HepG2 (cell line): ENCODE data around the gene CHRM5. TPM values are rescaled to one million over a fixed set of nuclear protein-coding genes. Genes with fewer than 3 reads are reported as not detected.

ENCODE experiments used
- ATAC-seq: fragments of 200-7000 bp; cut with Tn5 transposase; 3 replicates; pipeline ENCODE4 v1.9.1; 2020; ENCODE audit warnings: mild to moderate bottlenecking, moderate library complexity
- BruUV-seq: library from RNA; stranded (reverse); fragments of 400-500 nt; replicated peaks from 2 replicates; lab custom pipeline; 2021; lab: Mats Ljungman, UMichigan
- CTCF ChIA-PET: fragments of 300-600 bp; formaldehyde crosslinking; extraction: SDS; loops from one replicate; lab custom pipeline; 2021; ENCODE audit warnings: low total read pairs, inconsistent platforms, low intra/inter-chr PET ratio; lab: Yijun Ruan, JAX
- POLR2A ChIA-PET: fragments of 350-600 bp; sonication (Branson Sonifier 250); formaldehyde crosslinking; loops from one replicate; lab custom pipeline; 2020; ENCODE audit warnings: antibody characterized with exemption, inconsistent platforms; lab: Yijun Ruan, JAX
- DNase-seq: peaks from one replicate; pipeline ENCODE4 v3.0.0-alpha.2; 2015; ENCODE audit warnings: low spot score
- FAIRE-seq: peaks from 3 replicates; lab custom pipeline; 2011; peaks lifted over from hg19 to GRCh38; lab: Jason Lieb, UNC
- H2AFZ ChIP-seq: one replicate; pipeline ENCODE4 v1.6.1; 2011; ENCODE audit warnings: low read length, inconsistent platforms
- H3K27ac ChIP-seq: fragments of 300-600 bp; 3 replicates; pipeline ENCODE4 v1.8.0; 2011; ENCODE audit warnings: mixed run types, mild to moderate bottlenecking, mixed read lengths, low read length, inconsistent platforms; ENCODE audit not compliant: insufficient read depth; ENCODE audit errors: extremely low read length
- H3K27me3 ChIP-seq, 2 experiments: fragments of 200-600 bp in 1 of 2; 2 replicates in 1 of 2; 3 replicates in 1 of 2; pipeline versions ENCODE4 v1.6.0 to v1.8.0; 2011; ENCODE audit warnings: low read length in 2 of 2, mild to moderate bottlenecking in 2 of 2, moderate library complexity in 2 of 2, inconsistent platforms in 1 of 2; ENCODE audit not compliant: insufficient read depth in 2 of 2, control insufficient read depth in 1 of 2
- H3K36me3 ChIP-seq, 2 experiments: fragments of 200-600 bp in 1 of 2; replicated peaks in 1 of 2; 2 replicates in 1 of 2; 3 replicates in 1 of 2; pipeline versions ENCODE4 v1.5.1 to v1.8.0; 2011; ENCODE audit warnings: low read length in 2 of 2, inconsistent platforms in 1 of 2; ENCODE audit not compliant: insufficient read depth in 2 of 2, control insufficient read depth in 1 of 2
- H3K4me1 ChIP-seq: 2 replicates; pipeline ENCODE4 v1.5.1; 2012; ENCODE audit warnings: low read length, inconsistent platforms; ENCODE audit not compliant: insufficient read depth
- H3K4me2 ChIP-seq: 2 replicates; pipeline ENCODE4 v1.6.0; 2011; ENCODE audit warnings: low read depth, low read length, inconsistent platforms
- H3K4me3 ChIP-seq, 3 experiments: fragments of 200-600 bp in 1 of 3; sonication (generic), shearing (Covaris generic) in 1 of 3; replicated peaks in 1 of 3; 2 replicates each; pipeline ENCODE4 v1.5.1; 2011 to 2016; ENCODE audit warnings: low read length in 3 of 3, inconsistent platforms in 2 of 3, low read depth in 2 of 3, mild to moderate bottlenecking in 2 of 3, control low read depth in 1 of 3, mixed read lengths in 1 of 3; ENCODE audit not compliant: insufficient read depth in 1 of 3
- H3K79me2 ChIP-seq: one replicate; pipeline ENCODE4 v1.6.1; 2011; ENCODE audit warnings: low read length, inconsistent platforms; ENCODE audit not compliant: insufficient read depth
- H3K9ac ChIP-seq: 2 replicates; pipeline ENCODE4 v1.6.0; 2011; ENCODE audit warnings: mild to moderate bottlenecking, low read depth, low read length, inconsistent platforms; ENCODE audit not compliant: insufficient read depth
- H3K9me3 ChIP-seq: 2 replicates; pipeline ENCODE4 v1.5.1; 2012; ENCODE audit warnings: mild to moderate bottlenecking, low read length
- H4K20me1 ChIP-seq: 2 replicates; pipeline ENCODE4 v1.6.0; 2011; ENCODE audit warnings: inconsistent platforms, mild to moderate bottlenecking, low read length, moderate library complexity; ENCODE audit not compliant: insufficient read depth
- HMGA1 ChIP-seq: sonication (generic); formaldehyde crosslinking; conservative IDR thresholded peaks from 2 replicates; pipeline ENCODE4 v1.4.0; 2020; ENCODE audit warnings: missing genetic modification reagents
- HNRNPLL ChIP-seq: fragments of 200-400 bp; formaldehyde crosslinking; IDR thresholded peaks from 2 replicates; pipeline ENCODE4 v1.6.1; 2017; ENCODE audit warnings: mild to moderate bottlenecking, low read depth, low read length; ENCODE audit not compliant: poor library complexity, severe bottlenecking
- KMT2A ChIP-seq: sonication (generic); formaldehyde crosslinking; IDR thresholded peaks from 2 replicates; pipeline ENCODE4 v1.4.0; 2020; ENCODE audit warnings: missing genetic modification reagents
- SNRNP70 ChIP-seq: fragments of 200-400 bp; formaldehyde crosslinking; IDR thresholded peaks from 2 replicates; pipeline ENCODE4 v1.6.1; 2017; ENCODE audit warnings: mild to moderate bottlenecking, low read depth, low read length, moderate library complexity
- TAF1 ChIP-seq: sonication (generic); formaldehyde crosslinking; IDR thresholded peaks from 2 replicates; pipeline ENCODE4 v1.4.0; 2020; ENCODE audit warnings: missing genetic modification reagents
- ZBTB21 ChIP-seq: sonication (generic); formaldehyde crosslinking; IDR thresholded peaks from 2 replicates; pipeline ENCODE4 v1.4.0; 2020; ENCODE audit warnings: missing genetic modification reagents
- ZNF224 ChIP-seq: sonication (generic); formaldehyde crosslinking; IDR thresholded peaks from 2 replicates; pipeline ENCODE4 v1.5.0; 2020; ENCODE audit warnings: mild to moderate bottlenecking, missing genetic modification reagents
- ZNF263 ChIP-seq: sonication (generic); formaldehyde crosslinking; IDR thresholded peaks from 2 replicates; pipeline ENCODE4 v1.4.0; 2020; ENCODE audit warnings: missing genetic modification reagents
- ZNF790 ChIP-seq: sonication (generic); formaldehyde crosslinking; IDR thresholded peaks from 2 replicates; pipeline ENCODE4 v1.8.0; 2022; ENCODE audit warnings: missing genetic modification reagents, mild to moderate bottlenecking, borderline replicate concordance
- ZSCAN21 ChIP-seq: sonication (generic); formaldehyde crosslinking; IDR thresholded peaks from 2 replicates; pipeline ENCODE4 v1.8.0; 2022; ENCODE audit warnings: mild to moderate bottlenecking, missing genetic modification reagents, moderate library complexity, borderline replicate concordance
- WGBS: methylation state at CpG from one replicate; pipeline ENCODE4 v1.1.6; 2017; ENCODE audit warnings: low lambda C conversion rate; 5-methylcytosine and 5-hydroxymethylcytosine counted together
- in situ Hi-C: cut with HindIII; loops from 2 replicates; pipeline ENCODE4 v1.10.0; 2017; ENCODE audit warnings: low pct_unique_long_range_greater_than_20kb; ENCODE audit not compliant: extremely low pct_ligation_motif_present
- intact Hi-C: fragments of 100-400 bp; cut with micrococcal nuclease; formaldehyde crosslinking; loops from one replicate; pipeline ENCODE4 v1.10.0; 2022; ENCODE audit not compliant: unreplicated experiment
- polyA plus RNA-seq, 8 experiments: library from polyadenylated mRNA; depleted of rRNA in 3 of 8; stranded (reverse) in 7 of 8; unstranded in 1 of 8; fragments of >200 nt; fragmentation: Illumina TruSeq in 4 of 8; extraction: Trizol in 4 of 8; gene quantifications; 2 replicates each; pipeline versions ENCODE4 v1.2.1 to v1.2.3, GENCODE V29; 2011 to 2016; ENCODE audit warnings: low read depth in 4 of 8, missing spikeins in 1 of 8, mixed read lengths in 1 of 8; ENCODE audit not compliant: insufficient read depth in 1 of 8
- total RNA-seq, 5 experiments: library from RNA; depleted of rRNA; stranded (reverse); fragments of >200 nt; fragmentation: Illumina TruSeq; extraction: Trizol; gene quantifications; 2 replicates each; pipeline ENCODE4 v1.2.3, GENCODE V29; 2016; ENCODE audit warnings: low read depth in 1 of 5
- TF ChIP-seq, protein P1 (sequence below): sonication (generic); formaldehyde crosslinking; IDR thresholded peaks from 2 replicates; pipeline ENCODE4 v1.4.0; 2020; ENCODE audit warnings: mild to moderate bottlenecking, missing genetic modification reagents, borderline replicate concordance
- TF ChIP-seq, protein P2 (sequence below): sonication (generic); formaldehyde crosslinking; IDR thresholded peaks from 2 replicates; pipeline ENCODE4 v1.5.0; 2020; ENCODE audit warnings: mild to moderate bottlenecking, missing genetic modification reagents, borderline replicate concordance
- TF ChIP-seq, protein P3 (sequence below): sonication (generic); formaldehyde crosslinking; IDR thresholded peaks from 2 replicates; pipeline ENCODE4 v1.5.1; 2020; ENCODE audit warnings: mild to moderate bottlenecking, missing genetic modification reagents, borderline replicate concordance

Gene CHRM5
- total and polyA plus RNA-seq, 2 of the 13 experiments (the other 11 are each of a cell fraction or from before 2014, with no cell fraction given) = not detected

DNA sequence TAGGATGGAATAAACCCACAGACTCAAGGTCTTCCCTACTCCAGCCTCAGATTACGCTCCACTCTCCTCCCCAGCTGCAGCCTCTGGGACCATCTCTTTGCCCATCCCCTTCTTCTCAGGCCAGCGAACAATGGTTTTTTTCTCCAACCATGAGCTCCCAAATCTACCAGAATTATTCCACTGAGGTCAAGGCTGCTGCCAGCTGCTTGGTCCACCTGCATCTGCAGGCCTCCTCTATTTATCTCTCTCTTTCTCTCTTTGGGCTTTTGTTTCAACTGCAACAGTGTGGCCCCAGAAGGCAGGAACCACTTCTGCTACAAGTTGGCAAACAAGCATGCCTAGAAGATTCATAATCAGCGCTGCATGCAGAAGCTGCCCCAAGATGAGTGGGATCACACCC, 19.1 kb downstream of the CHRM5 start:
- FAIRE-seq = no peak
- no peaks in the 10 kb centered on the region for H4K20me1 ChIP-seq
- no TSS peak for BruUV-seq
- POLR2A ChIA-PET = no interaction called here
- H3K79me2 ChIP-seq = no peaks in the 10 kb centered on the region
- WGBS = 96% methylated on average over 3 of the region's 3 CpGs
- no peak for DNase-seq
- intact Hi-C loops = no loop called here
- no peaks in the 10 kb centered on the region for H3K36me3 ChIP-seq
- in situ Hi-C loops = loop anchor here (25.0 kb wide), 1 partner anchor 750 kb away; no protein-coding TSS in a partner anchor
- H3K4me2 ChIP-seq = no peak overlapping the region
- no peak for ATAC-seq
- no peak overlapping the region for H3K4me3 ChIP-seq
- H3K9me3 ChIP-seq = no peaks in the 10 kb centered on the region
- CTCF ChIA-PET = no interaction called here
- no peaks in the 10 kb centered on the region for H3K27me3 ChIP-seq
- H3K9ac ChIP-seq = no peak overlapping the region
- H3K4me1 ChIP-seq = peaks cover 29% of the 10 kb centered on the region
- no peak overlapping the region for H3K27ac ChIP-seq
- H2AFZ ChIP-seq = no peak overlapping the region
- TF ChIP-seq TAF1 = no peak
- TF ChIP-seq, protein P1, sequence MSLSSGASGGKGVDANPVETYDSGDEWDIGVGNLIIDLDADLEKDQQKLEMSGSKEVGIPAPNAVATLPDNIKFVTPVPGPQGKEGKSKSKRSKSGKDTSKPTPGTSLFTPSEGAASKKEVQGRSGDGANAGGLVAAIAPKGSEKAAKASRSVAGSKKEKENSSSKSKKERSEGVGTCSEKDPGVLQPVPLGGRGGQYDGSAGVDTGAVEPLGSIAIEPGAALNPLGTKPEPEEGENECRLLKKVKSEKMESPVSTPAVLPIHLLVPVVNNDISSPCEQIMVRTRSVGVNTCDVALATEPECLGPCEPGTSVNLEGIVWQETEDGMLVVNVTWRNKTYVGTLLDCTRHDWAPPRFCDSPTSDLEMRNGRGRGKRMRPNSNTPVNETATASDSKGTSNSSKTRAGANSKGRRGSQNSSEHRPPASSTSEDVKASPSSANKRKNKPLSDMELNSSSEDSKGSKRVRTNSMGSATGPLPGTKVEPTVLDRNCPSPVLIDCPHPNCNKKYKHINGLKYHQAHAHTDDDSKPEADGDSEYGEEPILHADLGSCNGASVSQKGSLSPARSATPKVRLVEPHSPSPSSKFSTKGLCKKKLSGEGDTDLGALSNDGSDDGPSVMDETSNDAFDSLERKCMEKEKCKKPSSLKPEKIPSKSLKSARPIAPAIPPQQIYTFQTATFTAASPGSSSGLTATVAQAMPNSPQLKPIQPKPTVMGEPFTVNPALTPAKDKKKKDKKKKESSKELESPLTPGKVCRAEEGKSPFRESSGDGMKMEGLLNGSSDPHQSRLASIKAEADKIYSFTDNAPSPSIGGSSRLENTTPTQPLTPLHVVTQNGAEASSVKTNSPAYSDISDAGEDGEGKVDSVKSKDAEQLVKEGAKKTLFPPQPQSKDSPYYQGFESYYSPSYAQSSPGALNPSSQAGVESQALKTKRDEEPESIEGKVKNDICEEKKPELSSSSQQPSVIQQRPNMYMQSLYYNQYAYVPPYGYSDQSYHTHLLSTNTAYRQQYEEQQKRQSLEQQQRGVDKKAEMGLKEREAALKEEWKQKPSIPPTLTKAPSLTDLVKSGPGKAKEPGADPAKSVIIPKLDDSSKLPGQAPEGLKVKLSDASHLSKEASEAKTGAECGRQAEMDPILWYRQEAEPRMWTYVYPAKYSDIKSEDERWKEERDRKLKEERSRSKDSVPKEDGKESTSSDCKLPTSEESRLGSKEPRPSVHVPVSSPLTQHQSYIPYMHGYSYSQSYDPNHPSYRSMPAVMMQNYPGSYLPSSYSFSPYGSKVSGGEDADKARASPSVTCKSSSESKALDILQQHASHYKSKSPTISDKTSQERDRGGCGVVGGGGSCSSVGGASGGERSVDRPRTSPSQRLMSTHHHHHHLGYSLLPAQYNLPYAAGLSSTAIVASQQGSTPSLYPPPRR (CRISPR knock-in tag) = no peak
- no peak for TF ChIP-seq KMT2A
- no peak for TF ChIP-seq ZNF224 (CRISPR knock-in tag)
- TF ChIP-seq HMGA1 = no peak
- TF ChIP-seq SNRNP70 = no peak
- no peak for TF ChIP-seq ZNF263 (CRISPR knock-in tag)
- TF ChIP-seq, protein P2, sequence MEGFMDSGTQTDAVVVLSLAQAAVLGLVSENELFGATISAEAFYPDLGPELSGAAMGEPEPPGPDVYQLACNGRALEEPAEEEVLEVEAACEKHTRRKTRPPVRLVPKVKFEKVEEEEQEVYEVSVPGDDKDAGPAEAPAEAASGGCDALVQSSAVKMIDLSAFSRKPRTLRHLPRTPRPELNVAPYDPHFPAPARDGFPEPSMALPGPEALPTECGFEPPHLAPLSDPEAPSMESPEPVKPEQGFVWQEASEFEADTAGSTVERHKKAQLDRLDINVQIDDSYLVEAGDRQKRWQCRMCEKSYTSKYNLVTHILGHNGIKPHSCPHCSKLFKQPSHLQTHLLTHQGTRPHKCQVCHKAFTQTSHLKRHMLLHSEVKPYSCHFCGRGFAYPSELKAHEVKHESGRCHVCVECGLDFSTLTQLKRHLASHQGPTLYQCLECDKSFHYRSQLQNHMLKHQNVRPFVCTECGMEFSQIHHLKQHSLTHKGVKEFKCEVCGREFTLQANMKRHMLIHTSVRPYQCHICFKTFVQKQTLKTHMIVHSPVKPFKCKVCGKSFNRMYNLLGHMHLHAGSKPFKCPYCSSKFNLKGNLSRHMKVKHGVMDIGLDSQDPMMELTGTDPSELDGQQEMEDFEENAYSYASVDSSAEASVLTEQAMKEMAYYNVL (CRISPR knock-in tag) = no peak
- no peak for TF ChIP-seq HNRNPLL
- TF ChIP-seq, protein P3, sequence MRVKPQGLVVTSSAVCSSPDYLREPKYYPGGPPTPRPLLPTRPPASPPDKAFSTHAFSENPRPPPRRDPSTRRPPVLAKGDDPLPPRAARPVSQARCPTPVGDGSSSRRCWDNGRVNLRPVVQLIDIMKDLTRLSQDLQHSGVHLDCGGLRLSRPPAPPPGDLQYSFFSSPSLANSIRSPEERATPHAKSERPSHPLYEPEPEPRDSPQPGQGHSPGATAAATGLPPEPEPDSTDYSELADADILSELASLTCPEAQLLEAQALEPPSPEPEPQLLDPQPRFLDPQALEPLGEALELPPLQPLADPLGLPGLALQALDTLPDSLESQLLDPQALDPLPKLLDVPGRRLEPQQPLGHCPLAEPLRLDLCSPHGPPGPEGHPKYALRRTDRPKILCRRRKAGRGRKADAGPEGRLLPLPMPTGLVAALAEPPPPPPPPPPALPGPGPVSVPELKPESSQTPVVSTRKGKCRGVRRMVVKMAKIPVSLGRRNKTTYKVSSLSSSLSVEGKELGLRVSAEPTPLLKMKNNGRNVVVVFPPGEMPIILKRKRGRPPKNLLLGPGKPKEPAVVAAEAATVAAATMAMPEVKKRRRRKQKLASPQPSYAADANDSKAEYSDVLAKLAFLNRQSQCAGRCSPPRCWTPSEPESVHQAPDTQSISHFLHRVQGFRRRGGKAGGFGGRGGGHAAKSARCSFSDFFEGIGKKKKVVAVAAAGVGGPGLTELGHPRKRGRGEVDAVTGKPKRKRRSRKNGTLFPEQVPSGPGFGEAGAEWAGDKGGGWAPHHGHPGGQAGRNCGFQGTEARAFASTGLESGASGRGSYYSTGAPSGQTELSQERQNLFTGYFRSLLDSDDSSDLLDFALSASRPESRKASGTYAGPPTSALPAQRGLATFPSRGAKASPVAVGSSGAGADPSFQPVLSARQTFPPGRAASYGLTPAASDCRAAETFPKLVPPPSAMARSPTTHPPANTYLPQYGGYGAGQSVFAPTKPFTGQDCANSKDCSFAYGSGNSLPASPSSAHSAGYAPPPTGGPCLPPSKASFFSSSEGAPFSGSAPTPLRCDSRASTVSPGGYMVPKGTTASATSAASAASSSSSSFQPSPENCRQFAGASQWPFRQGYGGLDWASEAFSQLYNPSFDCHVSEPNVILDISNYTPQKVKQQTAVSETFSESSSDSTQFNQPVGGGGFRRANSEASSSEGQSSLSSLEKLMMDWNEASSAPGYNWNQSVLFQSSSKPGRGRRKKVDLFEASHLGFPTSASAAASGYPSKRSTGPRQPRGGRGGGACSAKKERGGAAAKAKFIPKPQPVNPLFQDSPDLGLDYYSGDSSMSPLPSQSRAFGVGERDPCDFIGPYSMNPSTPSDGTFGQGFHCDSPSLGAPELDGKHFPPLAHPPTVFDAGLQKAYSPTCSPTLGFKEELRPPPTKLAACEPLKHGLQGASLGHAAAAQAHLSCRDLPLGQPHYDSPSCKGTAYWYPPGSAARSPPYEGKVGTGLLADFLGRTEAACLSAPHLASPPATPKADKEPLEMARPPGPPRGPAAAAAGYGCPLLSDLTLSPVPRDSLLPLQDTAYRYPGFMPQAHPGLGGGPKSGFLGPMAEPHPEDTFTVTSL = no peak
- TF ChIP-seq ZBTB21 (CRISPR knock-in tag) = no peak
- TF ChIP-seq ZNF790 = no peak
- no peak for TF ChIP-seq ZSCAN21 (CRISPR knock-in tag)
